GDM1 (cell line): ENCODE measurements around the gene SIX4.
"Not testable (repeated sequence)": the region's sequence is repeated elsewhere in the genome, so short reads cannot be mapped to it uniquely, and the experiment has no call there.

Experiments
- DNase-seq: peaks from one replicate; lab custom pipeline; 2025; lab: John Stamatoyannopoulos, UW

Gene SIX4

GRCh38 chr14:60723907-60724618 is at the start of gene SIX4:
Gene SIX4 (minus strand): TSS chr14:60724351. CDS start chr14:60724074, 277 bp downstream.
- no peak for DNase-seq

DNA sequence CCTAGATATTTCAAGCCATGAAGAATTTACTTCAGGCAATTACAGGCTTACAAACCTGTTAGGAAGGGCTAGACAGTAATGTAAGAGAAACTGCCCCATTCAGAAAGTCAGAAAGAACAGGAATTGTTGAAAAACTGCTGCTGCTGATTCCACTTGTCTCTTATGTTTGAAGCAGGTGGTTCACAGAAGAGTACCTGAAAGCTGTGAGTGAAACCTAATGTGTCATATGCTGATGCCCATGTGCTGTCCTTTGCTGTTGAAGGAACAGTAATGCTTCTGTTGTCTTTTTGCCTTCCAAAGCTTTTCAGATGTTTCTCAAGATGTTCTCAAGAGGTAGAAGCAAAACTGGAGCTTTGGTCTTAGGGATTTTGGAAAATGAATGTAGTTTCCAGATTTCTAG is 49.4 kb upstream of the SIX4 start:
- no peak for DNase-seq

DNA sequence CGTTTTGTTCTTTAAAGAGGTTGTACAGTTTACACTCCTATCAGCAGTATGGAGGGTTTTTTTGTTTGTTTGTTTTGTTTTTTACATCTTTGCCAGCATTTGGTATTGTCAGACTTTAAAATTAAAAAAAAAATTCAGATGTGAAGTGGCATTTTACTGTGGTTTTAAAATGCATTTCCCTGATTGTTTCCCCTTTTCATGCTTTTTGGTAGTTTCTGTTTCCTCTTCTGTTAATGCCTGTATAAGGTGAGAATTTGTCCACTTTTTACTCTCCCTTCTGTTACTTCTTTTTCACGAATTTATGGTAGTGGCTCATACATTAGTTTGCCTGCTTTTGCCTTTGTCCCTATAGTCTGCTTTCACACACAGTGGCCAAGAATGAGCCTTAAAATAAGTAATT is 47.0 kb upstream of the SIX4 start:
- no peak for DNase-seq

- DNase-seq = no peak
Measured at GRCh38 chr14:60768602-60769001, 44.5 kb upstream of the SIX4 start.

- DNase-seq = no peak
Measured at GRCh38 chr14:60760644-60761364, 36.7 kb upstream of the SIX4 start.

DNA sequence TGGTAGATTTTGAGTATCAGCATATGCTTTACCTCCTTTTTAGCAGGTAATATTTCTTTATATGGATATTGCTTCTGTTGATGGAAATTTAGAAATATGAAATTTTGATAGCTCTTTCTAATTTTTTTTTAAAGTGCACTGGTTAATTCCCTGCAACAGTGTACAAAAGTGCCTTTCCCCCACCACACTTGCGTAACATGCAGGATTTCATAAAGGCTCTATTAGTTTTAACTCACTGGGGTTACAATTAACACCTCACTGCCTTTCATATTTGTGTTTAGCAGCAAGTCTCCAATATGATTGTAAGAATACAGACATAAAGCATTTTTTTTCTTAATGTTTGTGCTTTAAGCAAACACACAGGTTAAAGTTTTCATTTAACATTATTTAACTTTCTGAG is 36.1 kb upstream of the SIX4 start:
- no peak for DNase-seq

- DNase-seq = no peak
Measured at GRCh38 chr14:60758885-60759284, 34.7 kb upstream of the SIX4 start.

- DNase-seq = no peak
Measured at GRCh38 chr14:60757567-60758002, 33.4 kb upstream of the SIX4 start.

- no peak for DNase-seq
Measured at GRCh38 chr14:60756847-60757246, 32.7 kb upstream of the SIX4 start.

GRCh38 chr14:60753264-60754119 is 29.3 kb upstream of the SIX4 start:
- DNase-seq = peak; percentile 70

- no peak for DNase-seq
Measured at GRCh38 chr14:60744566-60744965, 20.4 kb upstream of the SIX4 start.

- no peak for DNase-seq
Measured at GRCh38 chr14:60738843-60739508, 14.8 kb upstream of the SIX4 start.

- no peak for DNase-seq
Measured at GRCh38 chr14:60736494-60736893, 12.3 kb upstream of the SIX4 start.

GRCh38 chr14:60735416-60735815 is 11.3 kb upstream of the SIX4 start:
- no peak for DNase-seq

- DNase-seq = peak; percentile 78
Measured at GRCh38 chr14:60734465-60735242, 10.5 kb upstream of the SIX4 start, which contains the start of gene MNAT1. Gene MNAT1 (plus strand): TSS chr14:60734761. CDS start chr14:60734863, 102 bp downstream.

DNA sequence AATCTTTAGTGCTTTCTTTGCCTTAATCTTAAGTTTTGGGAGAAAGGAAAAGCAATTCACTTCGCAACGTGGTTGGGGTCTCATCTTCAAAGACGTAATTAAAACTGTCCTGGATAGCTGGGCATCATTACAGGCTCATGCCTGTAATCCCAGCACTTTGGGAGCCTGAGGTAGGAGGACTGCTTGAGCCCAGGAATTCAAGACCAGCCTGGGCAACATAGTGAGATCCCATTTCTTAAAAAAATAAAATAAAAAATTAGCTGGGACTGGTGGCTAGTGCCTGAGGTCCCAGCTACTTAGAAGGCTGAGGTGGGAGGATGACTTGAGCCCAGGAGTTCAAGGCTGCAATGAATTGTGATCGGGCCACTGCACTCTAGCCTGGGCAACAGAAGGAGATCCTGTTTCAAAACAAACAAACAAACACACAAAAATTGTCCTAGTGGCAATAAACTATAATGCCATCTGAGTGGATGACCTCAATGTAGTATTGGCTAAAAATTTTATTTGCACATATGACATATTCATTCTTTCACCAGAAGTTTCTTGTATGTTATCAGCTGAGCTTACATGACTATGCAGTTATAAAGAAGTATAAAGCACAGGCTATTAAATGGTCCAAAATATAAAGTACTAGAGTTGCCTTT is 8.8 kb upstream of the SIX4 start:
- DNase-seq = no peak

GRCh38 chr14:60731291-60731690 is 7.1 kb upstream of the SIX4 start:
- not testable (repeated sequence) for DNase-seq

DNA sequence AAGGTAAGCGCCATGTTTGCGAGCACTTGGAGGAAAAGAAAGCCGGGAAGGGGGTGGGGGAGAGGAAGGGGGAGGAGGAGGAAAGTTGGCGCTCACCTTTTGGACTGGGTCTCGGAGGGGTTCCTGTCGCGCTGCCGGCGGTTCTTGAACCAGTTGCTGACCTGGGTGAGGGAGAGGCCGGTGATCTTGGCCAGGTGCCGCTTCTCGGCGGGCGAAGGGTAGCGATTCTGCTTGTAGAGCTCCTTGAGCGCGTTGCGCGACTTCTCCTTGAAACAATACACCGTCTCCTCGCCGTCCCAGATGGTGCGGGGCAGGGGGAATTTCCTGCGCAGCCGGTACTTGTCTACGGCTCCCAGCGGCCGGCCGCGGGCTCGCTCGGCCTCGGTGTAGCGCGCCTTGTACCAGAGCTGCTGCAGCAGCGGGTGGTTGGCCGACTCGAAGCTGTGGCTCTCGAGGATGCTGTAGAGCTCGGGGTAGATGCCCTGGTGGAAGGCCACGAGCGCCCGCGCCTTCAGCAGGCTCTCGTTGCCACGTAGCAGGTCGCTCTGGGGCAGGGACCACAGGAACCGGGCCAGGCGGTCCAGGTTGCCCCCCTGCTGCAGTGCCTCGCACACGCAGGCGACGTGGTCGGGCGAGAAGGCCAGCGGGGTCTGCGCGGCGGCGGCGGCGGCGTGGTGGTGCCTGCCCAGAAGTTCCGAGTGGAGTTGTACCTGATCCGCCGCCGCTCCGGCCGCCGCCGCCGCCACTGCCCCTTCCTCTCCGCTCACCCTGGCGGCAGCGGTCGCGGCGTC is 840 bp downstream of the SIX4 start:
- no peak for DNase-seq

- DNase-seq = no peak
Measured at GRCh38 chr14:60722357-60723115, 1.6 kb downstream of the SIX4 start.
